NCI-H345 (cell line): ENCODE measurements around the gene TMEM108.

ENCODE experiments used
- DNase-seq: peaks from one replicate; lab custom pipeline; 2025; lab: John Stamatoyannopoulos, UW

The TMEM108 gene

GRCh38 chr3:133054586-133054985, 16.4 kb downstream of the TMEM108 start:
- DNase-seq, result no peak

GRCh38 chr3:133055339-133055738, 17.1 kb downstream of the TMEM108 start:
- peak; percentile 2 for DNase-seq

GRCh38 chr3:133058243-133058642, 20.1 kb downstream of the TMEM108 start:
- DNase-seq, result no peak

- DNase-seq, result no peak
These were observed 20.6 kb downstream of the TMEM108 start for GRCh38 chr3:133058831-133059230.

GRCh38 chr3:133065193-133065961, 27.2 kb downstream of the TMEM108 start:
- no peak for DNase-seq

GRCh38 chr3:133066026-133066425, 27.8 kb downstream of the TMEM108 start:
- DNase-seq, result no peak

- no peak for DNase-seq
These were observed 31.5 kb downstream of the TMEM108 start for GRCh38 chr3:133069556-133070286.

GRCh38 chr3:133074977-133075376, 36.8 kb downstream of the TMEM108 start:
- no peak for DNase-seq

- no peak for DNase-seq
These were observed 39.5 kb downstream of the TMEM108 start for GRCh38 chr3:133077688-133078087.

GRCh38 chr3:133079621-133080020, 41.4 kb downstream of the TMEM108 start:
- DNase-seq, result no peak

GRCh38 chr3:133081016-133081415, 42.8 kb downstream of the TMEM108 start:
- no peak for DNase-seq

GRCh38 chr3:133083395-133083794, 45.2 kb downstream of the TMEM108 start:
- no peak for DNase-seq

- no peak for DNase-seq
These were observed 51.8 kb downstream of the TMEM108 start for GRCh38 chr3:133089906-133090485.

GRCh38 chr3:133092681-133093080, 54.5 kb downstream of the TMEM108 start:
- no peak for DNase-seq

GRCh38 chr3:133093366-133093765, 55.2 kb downstream of the TMEM108 start:
- DNase-seq, result no peak

GRCh38 chr3:133096900-133097613, 58.9 kb downstream of the TMEM108 start:
- peak; percentile 9 for DNase-seq

- no peak for DNase-seq
These were observed 65.5 kb downstream of the TMEM108 start for GRCh38 chr3:133103706-133104105.

GRCh38 chr3:133106169-133106568, 68.0 kb downstream of the TMEM108 start:
- DNase-seq, result no peak

- no peak for DNase-seq
These were observed 74.5 kb downstream of the TMEM108 start for GRCh38 chr3:133112666-133113065.

- no peak for DNase-seq
These were observed 75.3 kb downstream of the TMEM108 start for GRCh38 chr3:133113526-133113925.

GRCh38 chr3:133113927-133114597, 75.9 kb downstream of the TMEM108 start:
- no peak for DNase-seq

GRCh38 chr3:133115176-133115575, 77.0 kb downstream of the TMEM108 start:
- no peak for DNase-seq
